ENCODE measurements around the gene STX16.

STX16 gene

DNA sequence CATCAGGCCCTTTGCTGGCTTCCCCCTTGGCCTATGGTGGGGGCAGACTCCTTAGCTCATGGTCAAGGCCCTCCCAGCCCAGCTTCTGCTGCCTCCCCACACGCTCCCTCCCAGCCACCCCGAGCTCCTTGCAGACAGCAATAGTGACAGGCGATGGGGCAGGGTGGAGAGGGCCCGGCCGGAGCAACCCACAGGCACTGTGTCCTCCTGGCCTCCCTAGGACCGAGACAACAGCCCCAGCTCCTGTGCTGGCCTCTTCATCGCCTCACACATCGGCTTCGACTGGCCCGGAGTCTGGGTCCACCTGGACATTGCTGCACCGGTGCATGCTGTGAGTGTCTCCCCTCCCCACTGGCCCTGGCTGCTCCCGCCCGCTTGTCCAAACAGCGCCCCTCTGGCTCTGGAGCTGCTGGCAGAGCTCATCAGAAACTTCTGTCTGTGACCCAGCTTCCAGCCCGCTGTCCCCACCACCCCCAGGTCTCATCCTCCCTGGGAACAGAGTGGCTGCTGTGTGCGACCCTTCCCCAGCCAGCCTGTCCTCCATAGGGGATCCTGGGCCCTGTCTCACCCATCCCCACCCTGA, 63.3 kb downstream of the STX16 start:
- no peaks in the 10 kb centered on the region for H3K9me3 ChIP-seq (ENCODE audit: control insufficient read depth in 5 of 5, low read length in 5 of 5)
- peaks cover 0 to 4% (median 0%) of the 10 kb centered on the region in 5 donors for H3K4me1 ChIP-seq (ENCODE audit: control insufficient read depth in 5 of 5, insufficient read depth in 5 of 5, low read length in 5 of 5)
- H3K27ac ChIP-seq (ENCODE audit: low read depth, low read length): no peak overlapping the region
- H3K27me3 ChIP-seq (ENCODE audit: control insufficient read depth in 5 of 5, insufficient read depth in 4 of 5, low read length in 5 of 5): no peaks in the 10 kb centered on the region
- H3K4me3 ChIP-seq (ENCODE audit: low read depth in 1 of 5, low read length in 5 of 5): no peak overlapping the region
- H3K9ac ChIP-seq (ENCODE audit: low read length in 5 of 5): no peak overlapping the region
- H3K36me3 ChIP-seq (ENCODE audit: control insufficient read depth in 5 of 5, insufficient read depth in 5 of 5, low read length in 5 of 5): peaks cover 0 to 53% (median 30%) of the 10 kb centered on the region in 5 donors

- H3K27me3 ChIP-seq (ENCODE audit: control insufficient read depth in 5 of 5, insufficient read depth in 4 of 5, low read length in 5 of 5): peaks cover 0 to 1% (median 0%) of the 10 kb centered on the region in 5 donors
- H3K4me1 ChIP-seq (ENCODE audit: control insufficient read depth in 5 of 5, insufficient read depth in 5 of 5, low read length in 5 of 5): peaks cover 0 to 4% (median 0%) of the 10 kb centered on the region in 5 donors
- no peak overlapping the region for H3K27ac ChIP-seq (ENCODE audit: low read depth, low read length)
- no peak overlapping the region for H3K9ac ChIP-seq (ENCODE audit: low read length in 5 of 5)
- H3K4me3 ChIP-seq (ENCODE audit: low read depth in 1 of 5, low read length in 5 of 5): no peak overlapping the region
- peaks cover 0 to 50% (median 27%) of the 10 kb centered on the region in 5 donors for H3K36me3 ChIP-seq (ENCODE audit: control insufficient read depth in 5 of 5, insufficient read depth in 5 of 5, low read length in 5 of 5)
- H3K9me3 ChIP-seq (ENCODE audit: control insufficient read depth in 5 of 5, low read length in 5 of 5): no peaks in the 10 kb centered on the region
Measured at GRCh38 chr20:58714923-58715351, 63.9 kb downstream of the STX16 start.

DNA sequence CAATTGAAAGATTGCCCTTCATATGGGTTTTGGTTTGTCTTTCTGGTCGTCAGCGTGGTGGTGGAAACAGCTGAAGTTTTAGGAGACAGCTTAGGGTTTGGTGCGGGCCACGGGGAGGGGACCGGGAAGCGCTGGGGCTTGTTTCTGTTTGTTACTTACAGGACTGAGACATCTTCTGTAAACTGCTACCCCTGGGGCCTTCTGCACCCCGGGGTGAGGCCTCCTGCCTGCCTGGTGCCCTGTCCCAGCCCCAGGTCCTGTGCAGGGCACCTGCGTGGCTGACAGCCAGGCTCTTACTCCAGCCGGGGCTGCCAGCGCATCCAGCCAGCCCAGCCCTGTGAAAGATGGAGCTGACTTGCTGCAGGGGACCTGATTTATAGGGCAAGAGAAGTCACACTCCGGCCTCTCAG, 64.3 kb downstream of the STX16 start:
- no peak overlapping the region for H3K27ac ChIP-seq (ENCODE audit: low read depth, low read length)
- H3K4me1 ChIP-seq (ENCODE audit: control insufficient read depth in 5 of 5, insufficient read depth in 5 of 5, low read length in 5 of 5): peaks cover 0 to 4% (median 0%) of the 10 kb centered on the region in 5 donors
- peaks cover 0 to 4% (median 0%) of the 10 kb centered on the region in 5 donors for H3K27me3 ChIP-seq (ENCODE audit: control insufficient read depth in 5 of 5, insufficient read depth in 4 of 5, low read length in 5 of 5)
- no peak overlapping the region for H3K9ac ChIP-seq (ENCODE audit: low read length in 5 of 5)
- H3K36me3 ChIP-seq (ENCODE audit: control insufficient read depth in 5 of 5, insufficient read depth in 5 of 5, low read length in 5 of 5): peaks cover 0 to 49% (median 27%) of the 10 kb centered on the region in 5 donors
- H3K4me3 ChIP-seq (ENCODE audit: low read depth in 1 of 5, low read length in 5 of 5): no peak overlapping the region
- H3K9me3 ChIP-seq (ENCODE audit: control insufficient read depth in 5 of 5, low read length in 5 of 5): no peaks in the 10 kb centered on the region

GRCh38 chr20:58715801-58716475, 64.9 kb downstream of the STX16 start:
- Histone ChIP-seq H3K27ac (ENCODE audit: low read depth, low read length) (no peak overlapping the region), H3K27me3 (ENCODE audit: control insufficient read depth in 5 of 5, insufficient read depth in 4 of 5, low read length in 5 of 5) (peaks cover 0 to 4% (median 0%) of the 10 kb centered on the region in 5 donors), H3K4me1 (ENCODE audit: control insufficient read depth in 5 of 5, insufficient read depth in 5 of 5, low read length in 5 of 5) (peaks cover 0 to 4% (median 0%) of the 10 kb centered on the region in 5 donors), H3K36me3 (ENCODE audit: control insufficient read depth in 5 of 5, insufficient read depth in 5 of 5, low read length in 5 of 5) (peaks cover 0 to 46% (median 27%) of the 10 kb centered on the region in 5 donors), H3K4me3 (ENCODE audit: low read depth in 1 of 5, low read length in 5 of 5) (no peak overlapping the region), H3K9ac (ENCODE audit: low read length in 5 of 5) (no peak overlapping the region), H3K9me3 (ENCODE audit: control insufficient read depth in 5 of 5, low read length in 5 of 5) (no peaks in the 10 kb centered on the region)

GRCh38 chr20:58716476-58717277, 65.6 kb downstream of the STX16 start:
- H3K27me3 ChIP-seq (ENCODE audit: control insufficient read depth in 5 of 5, insufficient read depth in 4 of 5, low read length in 5 of 5): peaks cover 0 to 5% (median under 1%) of the 10 kb centered on the region in 5 donors
- no peak overlapping the region for H3K9ac ChIP-seq (ENCODE audit: low read length in 5 of 5)
- H3K4me1 ChIP-seq (ENCODE audit: control insufficient read depth in 5 of 5, insufficient read depth in 5 of 5, low read length in 5 of 5): peaks cover 0 to 4% (median 0%) of the 10 kb centered on the region in 5 donors
- H3K27ac ChIP-seq (ENCODE audit: low read depth, low read length): no peak overlapping the region
- no peak overlapping the region for H3K4me3 ChIP-seq (ENCODE audit: low read depth in 1 of 5, low read length in 5 of 5)
- peaks cover 0 to 39% (median 27%) of the 10 kb centered on the region in 5 donors for H3K36me3 ChIP-seq (ENCODE audit: control insufficient read depth in 5 of 5, insufficient read depth in 5 of 5, low read length in 5 of 5)
- no peaks in the 10 kb centered on the region for H3K9me3 ChIP-seq (ENCODE audit: control insufficient read depth in 5 of 5, low read length in 5 of 5)

DNA sequence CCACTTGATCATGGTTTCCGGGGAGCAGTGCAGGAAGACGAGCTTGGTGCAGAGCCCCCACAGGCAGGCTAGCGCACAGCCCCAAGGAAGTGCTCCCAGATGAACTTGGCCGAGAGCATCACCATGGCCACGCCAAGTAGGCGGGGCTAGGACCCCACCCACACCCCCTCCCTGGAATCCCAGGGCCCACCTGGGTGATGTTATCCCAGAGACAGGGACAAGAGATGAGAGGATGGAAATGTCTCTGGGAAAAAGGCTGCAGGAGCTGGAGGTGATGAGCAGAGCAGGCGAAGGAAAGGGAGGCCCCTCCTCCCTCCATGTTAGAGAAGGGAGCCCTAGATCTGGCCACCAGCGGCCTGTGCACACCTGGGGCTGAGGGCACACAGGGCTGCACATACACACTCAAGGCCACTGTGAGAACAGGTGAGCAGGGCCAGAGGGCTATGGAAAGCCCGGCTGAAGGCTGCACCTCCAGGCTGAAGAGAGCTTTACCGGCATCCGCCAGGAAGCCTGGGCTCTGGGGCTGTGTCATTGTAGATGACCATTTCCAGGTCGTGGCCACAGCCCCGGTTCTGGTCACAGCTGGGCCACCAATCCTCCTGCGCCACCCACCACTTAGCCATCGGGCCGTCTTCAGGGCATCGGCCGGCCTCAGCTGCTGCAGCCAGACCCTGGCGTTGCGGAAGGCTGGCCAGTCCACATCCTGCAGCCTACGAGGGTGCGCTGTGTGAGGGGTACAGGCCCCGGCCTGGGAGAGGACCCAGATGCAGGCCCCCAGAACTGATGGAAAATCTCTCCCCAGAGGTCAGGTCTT, 66.4 kb downstream of the STX16 start:
- H3K27ac ChIP-seq (ENCODE audit: low read depth, low read length): no peak overlapping the region

DNA sequence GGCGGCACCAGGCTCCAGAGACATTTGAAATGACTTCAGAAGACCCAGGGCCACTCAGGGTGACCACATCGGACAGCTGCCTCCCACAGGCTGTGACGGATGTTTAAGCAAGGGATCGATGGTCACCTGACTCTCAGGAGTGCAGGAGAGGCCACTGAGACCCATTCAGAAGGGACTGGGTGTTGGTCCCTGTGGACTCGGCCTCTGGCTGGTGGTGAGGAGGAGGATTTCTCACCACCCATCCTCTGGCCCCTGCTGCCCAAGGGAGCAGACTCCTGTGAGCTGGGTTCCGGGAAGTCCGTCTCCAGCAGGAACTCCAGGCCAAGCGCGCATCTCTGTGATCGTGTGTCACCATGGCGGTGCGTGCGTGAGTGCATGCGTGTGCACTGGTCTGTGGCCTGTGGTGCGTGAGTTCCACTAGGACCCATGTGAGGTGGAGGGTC, 67.1 kb downstream of the STX16 start:
- Histone ChIP-seq H3K4me3 (ENCODE audit: low read depth in 1 of 5, low read length in 5 of 5) (no peak overlapping the region), H3K36me3 (ENCODE audit: control insufficient read depth in 5 of 5, insufficient read depth in 5 of 5, low read length in 5 of 5) (peaks cover 0 to 29% (median 20%) of the 10 kb centered on the region in 5 donors), H3K4me1 (ENCODE audit: control insufficient read depth in 5 of 5, insufficient read depth in 5 of 5, low read length in 5 of 5) (peaks cover 0 to 7% (median 4%) of the 10 kb centered on the region in 5 donors), H3K27me3 (ENCODE audit: control insufficient read depth in 5 of 5, insufficient read depth in 4 of 5, low read length in 5 of 5) (peaks cover 0 to 14% (median 13%) of the 10 kb centered on the region in 5 donors), H3K9ac (ENCODE audit: low read length in 5 of 5) (no peak overlapping the region), H3K9me3 (ENCODE audit: control insufficient read depth in 5 of 5, low read length in 5 of 5) (no peaks in the 10 kb centered on the region), H3K27ac (ENCODE audit: low read depth, low read length) (no peak overlapping the region)

More for the DNA sequence above, 66.4 kb downstream of the STX16 start:
- H3K9ac ChIP-seq (ENCODE audit: low read length in 5 of 5): no peak overlapping the region
- H3K9me3 ChIP-seq (ENCODE audit: control insufficient read depth in 5 of 5, low read length in 5 of 5): no peaks in the 10 kb centered on the region
- H3K4me1 ChIP-seq (ENCODE audit: control insufficient read depth in 5 of 5, insufficient read depth in 5 of 5, low read length in 5 of 5): peaks cover 0 to 6% (median 4%) of the 10 kb centered on the region in 5 donors
- H3K27me3 ChIP-seq (ENCODE audit: control insufficient read depth in 5 of 5, insufficient read depth in 4 of 5, low read length in 5 of 5): peaks cover 0 to 11% (median 8%) of the 10 kb centered on the region in 5 donors
- H3K36me3 ChIP-seq (ENCODE audit: control insufficient read depth in 5 of 5, insufficient read depth in 5 of 5, low read length in 5 of 5): peaks cover 0 to 31% (median 24%) of the 10 kb centered on the region in 5 donors
- H3K4me3 ChIP-seq (ENCODE audit: low read depth in 1 of 5, low read length in 5 of 5): no peak overlapping the region

DNA sequence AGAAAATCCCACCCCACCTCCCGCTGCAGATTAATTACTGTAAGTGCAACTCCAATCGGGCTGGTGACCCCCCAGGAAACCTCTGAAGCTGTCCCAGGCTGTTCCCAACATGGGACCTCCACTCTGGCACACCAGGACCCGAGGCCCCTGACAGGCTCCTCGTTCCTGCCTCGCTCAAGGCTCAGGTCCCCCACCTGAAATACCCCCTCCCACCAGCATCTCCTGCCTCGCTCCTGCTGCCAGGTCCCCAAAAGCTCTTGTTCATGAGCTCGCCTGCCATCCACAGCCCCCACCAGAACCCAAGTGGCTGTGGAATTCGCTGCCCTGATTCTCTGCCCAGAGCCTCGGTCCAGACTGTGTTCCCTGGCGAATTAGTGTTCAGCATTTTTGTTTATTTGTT, 67.6 kb downstream of the STX16 start:
- peaks cover 0 to 7% (median 4%) of the 10 kb centered on the region in 5 donors for H3K4me1 ChIP-seq (ENCODE audit: control insufficient read depth in 5 of 5, insufficient read depth in 5 of 5, low read length in 5 of 5)
- H3K27ac ChIP-seq (ENCODE audit: low read depth, low read length): no peak overlapping the region
- H3K4me3 ChIP-seq (ENCODE audit: low read depth in 1 of 5, low read length in 5 of 5): no peak overlapping the region
- H3K9me3 ChIP-seq (ENCODE audit: control insufficient read depth in 5 of 5, low read length in 5 of 5): no peaks in the 10 kb centered on the region
- peaks cover 0 to 25% (median 19%) of the 10 kb centered on the region in 5 donors for H3K36me3 ChIP-seq (ENCODE audit: control insufficient read depth in 5 of 5, insufficient read depth in 5 of 5, low read length in 5 of 5)
- H3K27me3 ChIP-seq (ENCODE audit: control insufficient read depth in 5 of 5, insufficient read depth in 4 of 5, low read length in 5 of 5): peaks cover 0 to 20% (median 15%) of the 10 kb centered on the region in 5 donors
- H3K9ac ChIP-seq (ENCODE audit: low read length in 5 of 5): no peak overlapping the region

- Histone ChIP-seq H3K27me3 (ENCODE audit: control insufficient read depth in 5 of 5, insufficient read depth in 4 of 5, low read length in 5 of 5) (peaks cover 0 to 20% (median 15%) of the 10 kb centered on the region in 5 donors), H3K4me3 (ENCODE audit: low read depth in 1 of 5, low read length in 5 of 5) (no peak overlapping the region), H3K9ac (ENCODE audit: low read length in 5 of 5) (no peak overlapping the region), H3K4me1 (ENCODE audit: control insufficient read depth in 5 of 5, insufficient read depth in 5 of 5, low read length in 5 of 5) (peaks cover 0 to 7% (median 4%) of the 10 kb centered on the region in 5 donors), H3K27ac (ENCODE audit: low read depth, low read length) (no peak overlapping the region), H3K9me3 (ENCODE audit: control insufficient read depth in 5 of 5, low read length in 5 of 5) (no peaks in the 10 kb centered on the region), H3K36me3 (ENCODE audit: control insufficient read depth in 5 of 5, insufficient read depth in 5 of 5, low read length in 5 of 5) (peaks cover 0 to 20% (median 13%) of the 10 kb centered on the region in 5 donors)
Measured at GRCh38 chr20:58719258-58719657, 68.2 kb downstream of the STX16 start.

All from subcutaneous abdominal adipose tissue (tissue), 5 donors.